ENCODE data around the gene ZNF518A. TPM values are rescaled to one million over a fixed set of nuclear protein-coding genes. Genes with fewer than 3 reads are reported as not detected.
A peak's percentile ranks its signal among the peaks of the same experiment; 100 is the strongest.

Gene ZNF518A
- total and polyA plus RNA-seq, 2 of the 13 experiments (the other 11 are each of a cell fraction or from before 2014, with no cell fraction given), result 21.7 to 37.1 TPM

- TF ChIP-seq, protein P1, sequence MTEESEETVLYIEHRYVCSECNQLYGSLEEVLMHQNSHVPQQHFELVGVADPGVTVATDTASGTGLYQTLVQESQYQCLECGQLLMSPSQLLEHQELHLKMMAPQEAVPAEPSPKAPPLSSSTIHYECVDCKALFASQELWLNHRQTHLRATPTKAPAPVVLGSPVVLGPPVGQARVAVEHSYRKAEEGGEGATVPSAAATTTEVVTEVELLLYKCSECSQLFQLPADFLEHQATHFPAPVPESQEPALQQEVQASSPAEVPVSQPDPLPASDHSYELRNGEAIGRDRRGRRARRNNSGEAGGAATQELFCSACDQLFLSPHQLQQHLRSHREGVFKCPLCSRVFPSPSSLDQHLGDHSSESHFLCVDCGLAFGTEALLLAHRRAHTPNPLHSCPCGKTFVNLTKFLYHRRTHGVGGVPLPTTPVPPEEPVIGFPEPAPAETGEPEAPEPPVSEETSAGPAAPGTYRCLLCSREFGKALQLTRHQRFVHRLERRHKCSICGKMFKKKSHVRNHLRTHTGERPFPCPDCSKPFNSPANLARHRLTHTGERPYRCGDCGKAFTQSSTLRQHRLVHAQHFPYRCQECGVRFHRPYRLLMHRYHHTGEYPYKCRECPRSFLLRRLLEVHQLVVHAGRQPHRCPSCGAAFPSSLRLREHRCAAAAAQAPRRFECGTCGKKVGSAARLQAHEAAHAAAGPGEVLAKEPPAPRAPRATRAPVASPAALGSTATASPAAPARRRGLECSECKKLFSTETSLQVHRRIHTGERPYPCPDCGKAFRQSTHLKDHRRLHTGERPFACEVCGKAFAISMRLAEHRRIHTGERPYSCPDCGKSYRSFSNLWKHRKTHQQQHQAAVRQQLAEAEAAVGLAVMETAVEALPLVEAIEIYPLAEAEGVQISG (CRISPR knock-in tag; IDR thresholded peaks at IDR 0.05), result peak; percentile 45; the same call in 1 of the 2 replicates
- TF ChIP-seq MXD1 (CRISPR knock-in tag; IDR thresholded peaks at IDR 0.05) (no peak), EED (CRISPR knock-in tag; IDR thresholded peaks at IDR 0.05) (no peak), ZNF576 (CRISPR knock-in tag; IDR thresholded peaks at IDR 0.05) (no peak), ARNT (IDR thresholded peaks at IDR 0.05) (no peak), PHF20 (CRISPR knock-in tag; IDR thresholded peaks at IDR 0.05) (peak; percentile 60), ZFX (CRISPR knock-in tag; IDR thresholded peaks at IDR 0.05; ENCODE audit: low read depth) (peak; percentile 58; the same call in 1 of the 2 replicates), MEIS2 (CRISPR knock-in tag; IDR thresholded peaks at IDR 0.05) (peak; percentile 37; the same call in 1 of the 2 replicates), ZNF615 (CRISPR knock-in tag; IDR thresholded peaks at IDR 0.05; ENCODE audit: borderline replicate concordance) (no peak), RCOR2 (CRISPR knock-in tag; IDR thresholded peaks at IDR 0.05) (no peak), THAP11 (CRISPR knock-in tag; IDR thresholded peaks at IDR 0.05) (peak; percentile 60), HCFC1 (IDR thresholded peaks at IDR 0.05; ENCODE audit: low read depth, low read length) (no peak), ZNF138 (CRISPR knock-in tag; IDR thresholded peaks at IDR 0.05; ENCODE audit: low read depth) (no peak), TSC22D2 (CRISPR knock-in tag; IDR thresholded peaks at IDR 0.05; ENCODE audit: borderline replicate concordance) (no peak), HHEX (CRISPR knock-in tag; IDR thresholded peaks at IDR 0.05) (0 out of 2 replicates have a peak, but pooled peaks have one; percentile 28), ZNF225 (CRISPR knock-in tag; IDR thresholded peaks at IDR 0.05) (peak; percentile 57; the same call in 1 of the 2 replicates), ZNF749 (CRISPR knock-in tag; IDR thresholded peaks at IDR 0.05; ENCODE audit: borderline replicate concordance) (no peak), SALL2 (CRISPR knock-in tag; IDR thresholded peaks at IDR 0.05) (peak; percentile 64; the same call in 1 of the 2 replicates)
- TF ChIP-seq, protein P2, sequence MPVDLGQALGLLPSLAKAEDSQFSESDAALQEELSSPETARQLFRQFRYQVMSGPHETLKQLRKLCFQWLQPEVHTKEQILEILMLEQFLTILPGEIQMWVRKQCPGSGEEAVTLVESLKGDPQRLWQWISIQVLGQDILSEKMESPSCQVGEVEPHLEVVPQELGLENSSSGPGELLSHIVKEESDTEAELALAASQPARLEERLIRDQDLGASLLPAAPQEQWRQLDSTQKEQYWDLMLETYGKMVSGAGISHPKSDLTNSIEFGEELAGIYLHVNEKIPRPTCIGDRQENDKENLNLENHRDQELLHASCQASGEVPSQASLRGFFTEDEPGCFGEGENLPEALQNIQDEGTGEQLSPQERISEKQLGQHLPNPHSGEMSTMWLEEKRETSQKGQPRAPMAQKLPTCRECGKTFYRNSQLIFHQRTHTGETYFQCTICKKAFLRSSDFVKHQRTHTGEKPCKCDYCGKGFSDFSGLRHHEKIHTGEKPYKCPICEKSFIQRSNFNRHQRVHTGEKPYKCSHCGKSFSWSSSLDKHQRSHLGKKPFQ (CRISPR knock-in tag; IDR thresholded peaks at IDR 0.05; ENCODE audit: insufficient replicate concordance), result no peak
- TF ChIP-seq, protein P3, sequence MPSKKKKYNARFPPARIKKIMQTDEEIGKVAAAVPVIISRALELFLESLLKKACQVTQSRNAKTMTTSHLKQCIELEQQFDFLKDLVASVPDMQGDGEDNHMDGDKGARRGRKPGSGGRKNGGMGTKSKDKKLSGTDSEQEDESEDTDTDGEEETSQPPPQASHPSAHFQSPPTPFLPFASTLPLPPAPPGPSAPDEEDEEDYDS (CRISPR knock-in tag; IDR thresholded peaks at IDR 0.05), result no peak; the same call in 1 of the 2 replicates
- TF ChIP-seq, protein P4, sequence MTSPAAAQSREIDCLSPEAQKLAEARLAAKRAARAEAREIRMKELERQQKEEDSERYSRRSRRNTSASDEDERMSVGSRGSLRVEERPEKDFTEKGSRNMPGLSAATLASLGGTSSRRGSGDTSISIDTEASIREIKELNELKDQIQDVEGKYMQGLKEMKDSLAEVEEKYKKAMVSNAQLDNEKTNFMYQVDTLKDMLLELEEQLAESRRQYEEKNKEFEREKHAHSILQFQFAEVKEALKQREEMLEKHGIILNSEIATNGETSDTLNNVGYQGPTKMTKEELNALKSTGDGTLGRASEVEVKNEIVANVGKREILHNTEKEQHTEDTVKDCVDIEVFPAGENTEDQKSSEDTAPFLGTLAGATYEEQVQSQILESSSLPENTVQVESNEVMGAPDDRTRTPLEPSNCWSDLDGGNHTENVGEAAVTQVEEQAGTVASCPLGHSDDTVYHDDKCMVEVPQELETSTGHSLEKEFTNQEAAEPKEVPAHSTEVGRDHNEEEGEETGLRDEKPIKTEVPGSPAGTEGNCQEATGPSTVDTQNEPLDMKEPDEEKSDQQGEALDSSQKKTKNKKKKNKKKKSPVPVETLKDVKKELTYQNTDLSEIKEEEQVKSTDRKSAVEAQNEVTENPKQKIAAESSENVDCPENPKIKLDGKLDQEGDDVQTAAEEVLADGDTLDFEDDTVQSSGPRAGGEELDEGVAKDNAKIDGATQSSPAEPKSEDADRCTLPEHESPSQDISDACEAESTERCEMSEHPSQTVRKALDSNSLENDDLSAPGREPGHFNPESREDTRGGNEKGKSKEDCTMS (CRISPR knock-in tag; conservative IDR thresholded peaks at IDR 0.05), result no peak
These were observed 5.6 kb upstream of the ZNF518A start (continued) for GRCh38 chr10:96124230-96125141.
